GM21825 (cell line): Measurements from ENCODE around the gene CDKN2D.

Experiments used
- ATAC-seq: cut with Tn5 transposase; IDR thresholded peaks from one replicate; pipeline ENCODE4 v1.9.1; 2021; ENCODE audit warnings: mild to moderate bottlenecking, moderate library complexity; ENCODE audit not compliant: unreplicated experiment

CDKN2D gene

GRCh38 chr19:10521461-10522171, 47.2 kb downstream of the CDKN2D start:
- ATAC-seq: no peak

DNA sequence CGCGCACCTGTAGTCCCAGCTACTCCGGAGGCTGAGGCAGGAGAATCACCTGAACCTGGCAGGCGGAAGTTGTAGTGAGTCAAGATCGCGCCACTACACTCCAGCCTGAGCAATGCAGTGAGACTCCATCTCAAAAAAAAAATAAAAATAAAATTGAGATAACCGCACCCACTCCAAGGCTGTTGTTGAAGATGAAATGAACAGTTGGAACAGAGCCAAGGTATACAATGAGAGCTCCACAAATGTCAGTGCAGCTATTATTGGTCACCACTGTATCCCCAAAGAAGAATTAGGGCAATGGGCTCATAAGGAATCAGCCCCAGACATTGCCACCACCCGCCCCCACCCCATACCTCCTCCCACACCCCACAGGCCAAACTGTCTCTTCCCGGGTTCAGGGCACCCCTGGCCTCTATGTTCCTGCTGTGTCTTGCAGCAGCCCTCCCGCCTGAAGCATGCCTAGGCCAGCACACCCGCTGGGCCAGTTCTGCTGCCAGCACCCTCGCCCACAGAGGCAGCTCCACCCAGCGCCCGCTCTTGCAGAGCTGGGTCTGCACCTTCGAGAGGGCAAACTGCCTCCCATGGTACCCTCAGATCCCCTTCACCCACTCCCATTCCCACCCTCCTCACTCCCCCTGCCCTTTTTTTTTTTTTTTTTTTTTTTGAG, 48.0 kb downstream of the CDKN2D start:
- no peak for ATAC-seq

DNA sequence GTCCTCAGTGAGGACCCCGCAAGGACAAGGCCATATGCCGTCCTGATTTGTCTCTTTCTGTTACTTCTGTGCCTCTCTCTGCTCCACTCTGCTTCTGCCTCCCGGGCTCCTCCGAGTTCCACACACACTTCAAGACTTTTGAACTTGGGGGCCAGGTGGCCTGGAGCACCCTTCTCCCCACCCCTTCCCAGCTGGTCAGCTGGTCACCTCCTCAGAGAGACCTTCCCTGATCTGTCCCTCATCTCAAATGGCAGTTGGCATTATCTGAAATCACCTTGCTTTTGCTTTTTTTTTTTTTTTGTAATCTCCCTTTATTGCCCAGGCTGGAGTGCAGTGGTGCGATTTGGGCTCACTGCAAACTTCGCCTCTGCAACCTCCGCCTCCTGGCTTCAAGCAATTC, 49.4 kb downstream of the CDKN2D start:
- ATAC-seq: no peak

DNA sequence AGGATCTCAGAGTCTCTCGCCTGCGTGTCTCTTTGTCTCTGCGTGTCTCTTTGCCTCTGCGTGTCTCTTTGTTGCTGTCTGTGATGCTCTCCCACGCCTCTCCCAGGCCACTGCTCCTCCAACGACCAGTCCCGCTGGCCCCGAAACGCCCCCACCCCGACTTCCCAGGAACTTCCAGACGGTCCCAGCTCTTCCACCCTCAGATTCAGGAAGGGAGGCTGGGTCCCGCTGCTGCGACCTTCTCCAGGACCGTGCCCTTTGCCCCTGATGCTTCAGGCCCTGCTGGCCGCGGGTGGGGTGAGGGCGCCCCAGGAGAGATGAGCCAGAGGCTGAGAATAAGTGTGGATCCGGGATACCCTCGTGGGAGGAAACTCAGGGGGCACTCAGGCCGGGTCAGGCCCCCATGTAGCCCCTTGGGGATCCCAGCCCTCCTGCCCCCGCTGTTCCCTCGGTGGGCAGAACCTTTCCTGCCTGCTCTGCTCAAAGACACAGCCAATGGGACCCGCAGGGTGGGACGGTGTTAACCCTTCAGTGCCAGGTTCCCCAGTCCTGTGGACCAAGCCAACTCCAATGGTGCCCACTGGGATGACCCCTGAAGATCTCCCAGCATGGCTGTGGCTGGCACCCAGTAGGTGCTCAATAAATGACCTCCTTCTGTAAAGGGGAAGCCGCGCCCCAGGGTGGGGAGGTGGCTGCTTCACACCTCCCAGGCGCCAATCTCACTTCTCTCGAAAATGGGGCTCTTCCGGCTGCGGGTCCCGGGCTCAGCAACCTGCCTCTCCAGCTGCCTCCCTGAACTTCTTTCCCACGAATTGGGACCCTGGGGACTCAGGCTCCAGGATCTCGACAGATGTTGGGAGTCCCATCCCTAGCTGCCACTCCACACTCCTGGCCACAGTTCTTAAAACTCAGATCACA, 50.1 kb downstream of the CDKN2D start:
- ATAC-seq: no peak

DNA sequence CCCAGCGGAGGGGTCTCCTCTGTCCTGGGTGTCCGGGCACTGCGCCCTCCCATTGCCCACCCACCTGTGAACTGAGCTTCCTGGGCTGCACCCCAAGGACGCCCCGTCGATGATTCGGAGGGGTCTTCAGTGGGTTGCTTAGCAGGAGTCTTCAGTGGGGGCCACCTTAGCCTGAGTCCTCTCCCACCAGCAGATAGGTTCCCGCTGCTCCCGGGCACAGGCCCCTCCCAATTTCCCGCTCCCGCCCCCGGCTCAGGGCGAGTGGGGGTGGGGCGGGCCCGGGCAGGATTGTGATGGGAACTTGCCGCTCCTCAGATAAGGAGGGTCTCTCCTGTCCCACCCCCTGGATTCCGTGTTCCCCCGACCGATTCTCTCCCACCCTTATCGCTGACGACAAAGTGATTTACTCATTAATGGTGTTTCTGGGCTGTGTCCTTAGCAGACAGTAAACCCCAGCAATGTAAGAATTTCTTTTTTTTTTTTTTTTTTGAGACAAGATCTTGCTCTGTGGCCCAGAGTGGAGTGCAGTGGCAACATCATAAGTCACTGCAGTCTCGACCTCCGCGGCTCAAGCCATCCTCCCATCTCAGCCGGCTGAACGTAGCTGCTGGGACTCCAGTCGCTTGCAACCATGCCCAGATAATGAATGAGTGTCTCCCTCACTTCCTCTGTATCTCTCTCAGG, 50.9 kb downstream of the CDKN2D start:
- no peak for ATAC-seq

GRCh38 chr19:10517361-10517759, 51.4 kb downstream of the CDKN2D start, which contains the start of gene S1PR5:
TSS of gene S1PR5 (minus strand) at chr19:10517447. CDS start at chr19:10515011, 2,436 bp downstream.
- ATAC-seq: no peak

- no peak for ATAC-seq
These were observed 52.0 kb downstream of the CDKN2D start for GRCh38 chr19:10516671-10517286.
